ENCODE data around the gene GARIN5B.

The GARIN5B gene

GRCh38 chr19:55315956-55316525, 47.0 kb downstream of the GARIN5B start:
- H3K4me3 ChIP-seq (ENCODE audit: low read length): no peak overlapping the region
- no peaks in the 10 kb centered on the region for H3K9me3 ChIP-seq (ENCODE audit: control insufficient read depth, insufficient read depth, low read length)
- H3K27me3 ChIP-seq (ENCODE audit: control insufficient read depth, insufficient read depth, low read length): no peaks in the 10 kb centered on the region
- WGBS (ENCODE audit: insufficient coverage, insufficient read length): no CpG with 5 or more reads among the region's 13 CpGs
- DNase-seq (ENCODE audit: low read depth, low spot score): no peak
- peaks cover 4% of the 10 kb centered on the region; the same call in 1 of the 2 replicates for H3K4me1 ChIP-seq (ENCODE audit: control insufficient read depth, insufficient read depth, low read length)
- H3K36me3 ChIP-seq (ENCODE audit: control insufficient read depth, insufficient read depth, low read length): peaks cover 5% of the 10 kb centered on the region; the same call in 1 of the 2 replicates
- H3K27ac ChIP-seq (ENCODE audit: low read length): no peak overlapping the region

GRCh38 chr19:55314396-55314795, 48.7 kb downstream of the GARIN5B start:
- H3K36me3 ChIP-seq (ENCODE audit: control insufficient read depth, insufficient read depth, low read length): peaks cover 5% of the 10 kb centered on the region
- WGBS (ENCODE audit: insufficient coverage, insufficient read length): no CpG with 5 or more reads among the region's 8 CpGs
- no peaks in the 10 kb centered on the region for H3K4me1 ChIP-seq (ENCODE audit: control insufficient read depth, insufficient read depth, low read length)
- no peak for DNase-seq (ENCODE audit: low read depth, low spot score)
- no peak overlapping the region for H3K27ac ChIP-seq (ENCODE audit: low read length)
- no peaks in the 10 kb centered on the region for H3K9me3 ChIP-seq (ENCODE audit: control insufficient read depth, insufficient read depth, low read length)
- H3K27me3 ChIP-seq (ENCODE audit: control insufficient read depth, insufficient read depth, low read length): no peaks in the 10 kb centered on the region
- H3K4me3 ChIP-seq (ENCODE audit: low read length): no peak overlapping the region

- H3K4me1 ChIP-seq (ENCODE audit: control insufficient read depth, insufficient read depth, low read length): no peaks in the 10 kb centered on the region
- no peak for DNase-seq (ENCODE audit: low read depth, low spot score)
- no peaks in the 10 kb centered on the region for H3K9me3 ChIP-seq (ENCODE audit: control insufficient read depth, insufficient read depth, low read length)
- H3K36me3 ChIP-seq (ENCODE audit: control insufficient read depth, insufficient read depth, low read length): peaks cover 7% of the 10 kb centered on the region
- no CpG with 5 or more reads among the region's 47 CpGs for WGBS (ENCODE audit: insufficient coverage, insufficient read length)
- H3K27ac ChIP-seq (ENCODE audit: low read length): no peak overlapping the region
- H3K4me3 ChIP-seq (ENCODE audit: low read length): no peak overlapping the region
- no peaks in the 10 kb centered on the region for H3K27me3 ChIP-seq (ENCODE audit: control insufficient read depth, insufficient read depth, low read length)
Measured at GRCh38 chr19:55312621-55313512, 50.2 kb downstream of the GARIN5B start.

DNA sequence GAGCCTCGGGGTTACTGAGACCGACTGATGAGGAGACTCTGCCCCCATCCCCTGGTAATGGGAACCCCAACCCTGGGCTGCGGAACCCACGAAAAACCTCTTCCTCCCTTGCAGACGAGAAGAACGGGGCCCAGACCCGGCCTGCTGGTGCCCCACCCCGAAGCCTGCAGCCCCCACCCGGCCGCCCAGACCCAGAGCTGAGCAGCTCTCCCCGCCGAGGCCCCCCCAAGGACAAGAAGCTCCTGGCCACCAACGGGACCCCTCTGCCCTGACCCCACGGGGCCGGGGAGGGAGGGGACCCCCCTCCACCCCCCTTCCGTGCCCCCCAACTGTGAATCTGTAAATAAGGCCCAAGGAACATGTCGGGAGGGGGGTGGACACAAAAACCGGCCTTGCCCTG, 51.3 kb downstream of the GARIN5B start:
- no CpG with 5 or more reads among the region's 18 CpGs for WGBS (ENCODE audit: insufficient coverage, insufficient read length)
- H3K4me3 ChIP-seq (ENCODE audit: low read length): no peak overlapping the region
- no peak for DNase-seq (ENCODE audit: low read depth, low spot score)
- no peaks in the 10 kb centered on the region for H3K27me3 ChIP-seq (ENCODE audit: control insufficient read depth, insufficient read depth, low read length)
- H3K27ac ChIP-seq (ENCODE audit: low read length): no peak overlapping the region
- no peaks in the 10 kb centered on the region for H3K9me3 ChIP-seq (ENCODE audit: control insufficient read depth, insufficient read depth, low read length)
- no peaks in the 10 kb centered on the region for H3K4me1 ChIP-seq (ENCODE audit: control insufficient read depth, insufficient read depth, low read length)
- H3K36me3 ChIP-seq (ENCODE audit: control insufficient read depth, insufficient read depth, low read length): peaks cover 11% of the 10 kb centered on the region

DNA sequence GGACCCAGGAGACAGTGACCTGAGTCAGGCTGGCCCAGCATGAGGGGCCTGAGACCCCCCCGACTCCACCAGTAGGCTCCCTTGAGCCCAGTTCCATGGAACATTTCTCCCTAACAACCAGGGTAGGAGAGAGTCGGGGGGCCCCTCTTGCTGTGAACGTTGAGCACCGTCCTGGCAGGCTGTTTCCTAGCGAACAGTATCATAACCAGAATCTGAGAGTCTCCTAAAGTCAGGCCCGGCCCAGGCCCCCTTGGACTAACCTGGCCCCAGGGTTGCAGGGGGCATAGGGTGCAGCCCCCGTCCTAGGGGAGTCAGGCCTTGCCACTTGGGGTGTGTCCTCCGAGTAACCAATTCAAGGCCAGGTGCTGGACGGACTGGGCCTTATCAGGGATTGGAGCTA, 51.7 kb downstream of the GARIN5B start:
- H3K4me1 ChIP-seq (ENCODE audit: control insufficient read depth, insufficient read depth, low read length): no peaks in the 10 kb centered on the region
- H3K9me3 ChIP-seq (ENCODE audit: control insufficient read depth, insufficient read depth, low read length): no peaks in the 10 kb centered on the region
- H3K27me3 ChIP-seq (ENCODE audit: control insufficient read depth, insufficient read depth, low read length): no peaks in the 10 kb centered on the region
- H3K4me3 ChIP-seq (ENCODE audit: low read length): no peak overlapping the region
- no peak for DNase-seq (ENCODE audit: low read depth, low spot score)
- H3K27ac ChIP-seq (ENCODE audit: low read length): no peak overlapping the region
- no CpG with 5 or more reads among the region's 9 CpGs for WGBS (ENCODE audit: insufficient coverage, insufficient read length)
- peaks cover 15% of the 10 kb centered on the region for H3K36me3 ChIP-seq (ENCODE audit: control insufficient read depth, insufficient read depth, low read length)

GRCh38 chr19:55310498-55310897, 52.6 kb downstream of the GARIN5B start:
- Histone ChIP-seq H3K27ac (ENCODE audit: low read length) (no peak overlapping the region), H3K27me3 (ENCODE audit: control insufficient read depth, insufficient read depth, low read length) (no peaks in the 10 kb centered on the region), H3K36me3 (ENCODE audit: control insufficient read depth, insufficient read depth, low read length) (peaks cover 19% of the 10 kb centered on the region), H3K4me1 (ENCODE audit: control insufficient read depth, insufficient read depth, low read length) (no peaks in the 10 kb centered on the region), H3K9me3 (ENCODE audit: control insufficient read depth, insufficient read depth, low read length) (no peaks in the 10 kb centered on the region), H3K4me3 (ENCODE audit: low read length) (no peak overlapping the region)
- no peak for DNase-seq (ENCODE audit: low read depth, low spot score)
- WGBS (ENCODE audit: insufficient coverage, insufficient read length): no CpG with 5 or more reads among the region's 7 CpGs

DNA sequence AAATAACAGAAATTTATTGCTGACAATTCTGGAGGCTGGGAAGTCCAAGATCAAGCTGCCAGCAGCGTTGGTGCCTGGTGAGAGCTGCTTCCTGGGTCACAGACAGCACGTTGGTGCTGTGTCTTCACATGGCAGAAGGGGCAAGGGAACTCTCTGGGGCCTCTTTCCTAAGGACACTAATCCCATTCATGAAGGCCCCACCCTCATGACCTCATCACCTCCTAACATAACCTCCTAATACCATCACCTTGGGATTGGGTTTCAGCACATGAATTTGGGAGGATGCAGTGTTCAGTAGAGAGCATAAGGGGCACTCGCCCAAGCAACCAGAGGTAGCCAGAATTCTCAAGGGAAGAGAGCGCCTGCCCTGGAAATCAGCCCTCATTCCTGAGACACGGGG, 53.6 kb downstream of the GARIN5B start:
- Histone ChIP-seq H3K27me3 (ENCODE audit: control insufficient read depth, insufficient read depth, low read length) (no peaks in the 10 kb centered on the region), H3K4me3 (ENCODE audit: low read length) (no peak overlapping the region), H3K4me1 (ENCODE audit: control insufficient read depth, insufficient read depth, low read length) (no peaks in the 10 kb centered on the region), H3K36me3 (ENCODE audit: control insufficient read depth, insufficient read depth, low read length) (peaks cover 19% of the 10 kb centered on the region), H3K27ac (ENCODE audit: low read length) (no peak overlapping the region), H3K9me3 (ENCODE audit: control insufficient read depth, insufficient read depth, low read length) (no peaks in the 10 kb centered on the region)
- no peak for DNase-seq (ENCODE audit: low read depth, low spot score)
- no CpG with 5 or more reads among the region's 5 CpGs for WGBS (ENCODE audit: insufficient coverage, insufficient read length)

DNA sequence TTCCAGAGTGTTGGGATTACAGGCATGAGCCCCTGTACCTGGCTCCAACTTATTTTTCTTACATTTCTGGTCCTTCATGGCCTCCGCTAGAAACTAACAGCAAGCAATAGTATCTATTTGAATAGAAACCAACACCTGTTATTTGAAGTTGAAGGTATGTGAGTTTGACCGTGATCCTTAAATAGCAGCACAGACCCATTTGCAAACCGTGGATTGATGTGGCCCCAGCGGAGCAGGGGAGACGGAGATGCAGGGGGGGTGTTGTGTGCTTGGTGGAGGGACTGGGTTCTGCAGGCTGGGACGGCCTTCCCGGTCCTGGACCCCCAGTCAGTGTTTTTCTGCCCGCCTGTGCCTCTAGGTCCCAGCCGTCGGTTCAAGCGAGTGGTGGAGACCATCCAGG, 54.8 kb downstream of the GARIN5B start:
- no peak overlapping the region for H3K27ac ChIP-seq (ENCODE audit: low read length)
- H3K4me3 ChIP-seq (ENCODE audit: low read length): no peak overlapping the region
- no peaks in the 10 kb centered on the region for H3K4me1 ChIP-seq (ENCODE audit: control insufficient read depth, insufficient read depth, low read length)
- H3K9me3 ChIP-seq (ENCODE audit: control insufficient read depth, insufficient read depth, low read length): no peaks in the 10 kb centered on the region
- H3K36me3 ChIP-seq (ENCODE audit: control insufficient read depth, insufficient read depth, low read length): peaks cover 23% of the 10 kb centered on the region
- no peak for DNase-seq (ENCODE audit: low read depth, low spot score)
- WGBS (ENCODE audit: insufficient coverage, insufficient read length): no CpG with 5 or more reads among the region's 11 CpGs
- no peaks in the 10 kb centered on the region for H3K27me3 ChIP-seq (ENCODE audit: control insufficient read depth, insufficient read depth, low read length)

GRCh38 chr19:55306712-55307111, 56.3 kb downstream of the GARIN5B start:
- DNase-seq (ENCODE audit: low read depth, low spot score): no peak
- Histone ChIP-seq H3K27ac (ENCODE audit: low read length) (no peak overlapping the region), H3K4me3 (ENCODE audit: low read length) (no peak overlapping the region), H3K36me3 (ENCODE audit: control insufficient read depth, insufficient read depth, low read length) (peaks cover 24% of the 10 kb centered on the region), H3K27me3 (ENCODE audit: control insufficient read depth, insufficient read depth, low read length) (no peaks in the 10 kb centered on the region), H3K4me1 (ENCODE audit: control insufficient read depth, insufficient read depth, low read length) (no peaks in the 10 kb centered on the region), H3K9me3 (ENCODE audit: control insufficient read depth, insufficient read depth, low read length) (no peaks in the 10 kb centered on the region)
- WGBS (ENCODE audit: insufficient coverage, insufficient read length): no CpG with 5 or more reads among the region's 3 CpGs

DNA sequence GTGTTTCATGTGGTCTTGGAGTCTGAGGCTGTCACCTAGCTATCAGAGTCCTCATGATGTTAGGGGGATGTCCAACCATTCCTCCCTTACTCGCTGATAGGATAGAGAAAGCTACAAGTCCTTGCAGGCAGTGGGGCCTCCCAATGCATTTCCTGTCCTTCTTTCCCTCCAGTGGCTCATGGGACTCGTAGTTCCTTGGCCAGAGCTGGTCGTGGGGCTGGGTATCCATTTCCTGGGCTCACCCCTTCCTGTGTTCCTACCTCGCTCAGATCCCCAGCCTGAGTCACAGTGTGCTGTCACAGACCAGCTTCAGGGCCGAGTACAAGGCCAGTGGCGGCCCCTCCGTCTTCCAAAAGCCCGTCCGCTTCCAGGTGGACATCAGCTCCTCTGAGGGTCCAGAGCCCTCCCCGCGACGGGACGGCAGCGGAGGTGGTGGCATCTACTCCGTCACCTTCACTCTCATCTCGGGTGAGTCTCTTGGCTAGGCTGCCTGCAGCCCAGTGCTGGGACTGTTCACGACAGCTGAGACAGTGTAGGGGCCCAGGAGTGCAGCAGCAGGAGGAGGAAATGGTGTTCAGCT, 57.0 kb downstream of the GARIN5B start:
- DNase-seq (ENCODE audit: low read depth, low spot score): no peak
- WGBS (ENCODE audit: insufficient coverage, insufficient read length): no CpG with 5 or more reads among the region's 17 CpGs
- no peaks in the 10 kb centered on the region for H3K27me3 ChIP-seq (ENCODE audit: control insufficient read depth, insufficient read depth, low read length)
- H3K4me3 ChIP-seq (ENCODE audit: low read length): no peak overlapping the region
- no peaks in the 10 kb centered on the region for H3K9me3 ChIP-seq (ENCODE audit: control insufficient read depth, insufficient read depth, low read length)
- no peaks in the 10 kb centered on the region for H3K4me1 ChIP-seq (ENCODE audit: control insufficient read depth, insufficient read depth, low read length)
- no peak overlapping the region for H3K27ac ChIP-seq (ENCODE audit: low read length)
- H3K36me3 ChIP-seq (ENCODE audit: control insufficient read depth, insufficient read depth, low read length): peaks cover 24% of the 10 kb centered on the region

Data from iPS DF 6.9 (cell line).